ENCODE measurements around the gene KLHL9. TPM values are rescaled to one million over a fixed set of nuclear protein-coding genes. Genes with fewer than 3 reads are reported as not detected.

Gene KLHL9
- total RNA-seq, 1 donor from 2014 or later: 22.9 TPM

- FAIRE-seq: no peak
- H3K36me3 ChIP-seq (ENCODE audit: control insufficient read depth, insufficient read depth, low read length): no peaks in the 10 kb centered on the region
- no peak overlapping the region for H3K4me3 ChIP-seq (ENCODE audit: low read depth, low read length)
- no peak for DNase-seq (ENCODE audit: low read depth)
- no peak for TF ChIP-seq CTCF (IDR thresholded peaks at IDR 0.05; ENCODE audit: insufficient read depth, low read length, severe bottlenecking)
- peaks cover 7% of the 10 kb centered on the region for H3K27me3 ChIP-seq (ENCODE audit: control insufficient read depth, insufficient read depth, low read length)
Measured at GRCh38 chr9:21362287-21362686, 27.1 kb upstream of the KLHL9 start.

- no peak overlapping the region for H3K4me3 ChIP-seq (ENCODE audit: low read depth, low read length)
- no peak for FAIRE-seq
- H3K36me3 ChIP-seq (ENCODE audit: control insufficient read depth, insufficient read depth, low read length): no peaks in the 10 kb centered on the region
- TF ChIP-seq CTCF (IDR thresholded peaks at IDR 0.05; ENCODE audit: insufficient read depth, low read length, severe bottlenecking): no peak
- DNase-seq (ENCODE audit: low read depth): no peak
- H3K27me3 ChIP-seq (ENCODE audit: control insufficient read depth, insufficient read depth, low read length): peaks cover 3% of the 10 kb centered on the region
Measured at GRCh38 chr9:21357479-21358460, 22.6 kb upstream of the KLHL9 start.

GRCh38 chr9:21350787-21351186 lies 15.6 kb upstream of the KLHL9 start, which contains the start of gene IFNA6:
Gene IFNA6 (minus strand): TSS chr9:21350887. CDS start chr9:21350887, 0 bp downstream.
- FAIRE-seq (peak; percentile 18), DNase-seq (ENCODE audit: low read depth) (no peak)
- Histone ChIP-seq H3K4me3 (ENCODE audit: low read depth, low read length) (no peak within 1 kb of the TSS), H3K27me3 (ENCODE audit: control insufficient read depth, insufficient read depth, low read length) (peaks cover 6% of the 10 kb centered on the region), H3K36me3 (ENCODE audit: control insufficient read depth, insufficient read depth, low read length) (no peaks in the 10 kb centered on the region)
- TF ChIP-seq CTCF (IDR thresholded peaks at IDR 0.05; ENCODE audit: insufficient read depth, low read length, severe bottlenecking): no peak

GRCh38 chr9:21348430-21348970 lies 13.3 kb upstream of the KLHL9 start:
- Histone ChIP-seq H3K4me3 (ENCODE audit: low read depth, low read length) (no peak overlapping the region), H3K27me3 (ENCODE audit: control insufficient read depth, insufficient read depth, low read length) (peaks cover 6% of the 10 kb centered on the region), H3K36me3 (ENCODE audit: control insufficient read depth, insufficient read depth, low read length) (no peaks in the 10 kb centered on the region)
- DNase-seq (ENCODE audit: low read depth) (no peak), FAIRE-seq (no peak)
- TF ChIP-seq CTCF (IDR thresholded peaks at IDR 0.05; ENCODE audit: insufficient read depth, low read length, severe bottlenecking): no peak

GRCh38 chr9:21340735-21341134 lies 5.5 kb upstream of the KLHL9 start:
- DNase-seq (ENCODE audit: low read depth) (no peak), FAIRE-seq (no peak)
- Histone ChIP-seq H3K27me3 (ENCODE audit: control insufficient read depth, insufficient read depth, low read length) (no peaks in the 10 kb centered on the region), H3K36me3 (ENCODE audit: control insufficient read depth, insufficient read depth, low read length) (no peaks in the 10 kb centered on the region), H3K4me3 (ENCODE audit: low read depth, low read length) (no peak overlapping the region)
- no peak for TF ChIP-seq CTCF (IDR thresholded peaks at IDR 0.05; ENCODE audit: insufficient read depth, low read length, severe bottlenecking)
